Testis (tissue), 2 donors: Measurements from ENCODE around the gene METTL17.

Source experiments
- CTCF ChIP-seq, 3 experiments: fragments of 450-650 bp in 2 of 3; fragments of 200-600 bp in 1 of 3; sonication (generic) in 1 of 3; IDR thresholded peaks; one replicate each; pipeline ENCODE4 v1.5.1; 2016 to 2019; ENCODE audit warnings: antibody characterized with exemption in 3 of 3, mild to moderate bottlenecking in 2 of 3, moderate library complexity in 1 of 3
- POLR2A ChIP-seq: fragments of 450-650 bp; IDR thresholded peaks from one replicate; pipeline ENCODE4 v1.6.1; 2017; ENCODE audit warnings: antibody characterized with exemption, mild to moderate bottlenecking, moderate library complexity

DNA sequence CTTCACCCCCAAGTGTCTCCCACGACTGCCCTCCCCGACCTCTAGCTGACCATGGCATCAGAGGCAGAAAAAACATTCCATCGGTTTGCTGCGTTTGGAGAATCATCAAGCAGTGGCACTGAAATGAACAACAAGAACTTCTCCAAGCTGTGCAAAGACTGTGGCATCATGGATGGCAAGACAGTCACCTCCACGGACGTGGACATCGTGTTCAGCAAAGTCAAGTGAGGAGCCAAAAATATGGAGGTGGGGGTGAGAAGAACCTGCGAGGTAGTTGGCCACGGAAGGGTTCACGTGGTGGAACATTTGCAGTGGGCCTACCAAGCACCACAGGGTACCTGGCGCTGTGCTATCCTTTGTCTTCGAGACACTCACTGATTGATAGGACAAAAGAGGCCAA, 40.8 kb downstream of the METTL17 start:
- TF ChIP-seq CTCF (IDR thresholded peaks at IDR 0.05) (no peak), POLR2A (no peak)
